ENCODE data around the gene HUNK. TPM values are rescaled to one million over a fixed set of nuclear protein-coding genes. Genes with fewer than 3 reads are reported as not detected.

The HUNK gene
- total RNA-seq, 1 donor from 2014 or later, result 0.77 TPM

DNA sequence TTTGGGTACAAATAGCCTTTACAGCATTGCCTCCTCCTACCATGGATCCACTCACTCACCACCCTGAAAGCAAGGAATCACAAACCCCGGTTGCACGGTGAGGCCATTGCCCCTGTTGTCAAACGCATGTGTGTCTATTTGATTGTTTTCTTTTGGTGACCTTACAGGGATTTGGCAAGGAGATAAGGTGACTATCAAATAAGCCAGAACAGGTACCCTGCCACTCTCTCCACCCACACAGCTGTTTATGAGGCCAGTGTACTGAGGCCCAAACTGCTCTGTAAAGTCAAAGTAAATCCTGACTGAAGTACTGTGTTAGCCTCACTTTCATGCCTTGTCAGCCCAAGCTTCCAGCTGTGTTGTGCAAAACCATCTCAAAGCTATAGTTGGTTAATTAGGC, 136.4 kb downstream of the HUNK start:
- no peaks in the 10 kb centered on the region for H3K9me3 ChIP-seq (ENCODE audit: insufficient read depth, low read depth, low read length)
- H3K79me2 ChIP-seq (ENCODE audit: insufficient read depth, low read length), result no peaks in the 10 kb centered on the region
- Mint-ChIP-seq H3K27me3 (ENCODE audit: low read depth, unreplicated experiment) (no peaks in the 10 kb centered on the region), H3K36me3 (ENCODE audit: low read depth, unreplicated experiment) (no peaks in the 10 kb centered on the region), H3K9me3 (ENCODE audit: unreplicated experiment) (peaks cover 8% of the 10 kb centered on the region), H3K27ac (ENCODE audit: unreplicated experiment) (no peak overlapping the region), H3K4me3 (ENCODE audit: unreplicated experiment) (no peak overlapping the region), H3K4me1 (ENCODE audit: low read depth, unreplicated experiment) (peaks cover 3% of the 10 kb centered on the region)
- no peak overlapping the region for H3K27ac ChIP-seq (ENCODE audit: low read depth, low read length)
- H3K9ac ChIP-seq (ENCODE audit: low read length), result no peak overlapping the region
- H4K20me1 ChIP-seq (ENCODE audit: insufficient read depth, low read length), result no peaks in the 10 kb centered on the region
- FAIRE-seq (no peak), DNase-seq (ENCODE audit: low read depth) (no peak)
- no peak for TF ChIP-seq EZH2 (IDR thresholded peaks at IDR 0.05; ENCODE audit: insufficient read depth, low read length)
- no peak for TF ChIP-seq CTCF (IDR thresholded peaks at IDR 0.05; ENCODE audit: insufficient read depth, low read depth, low read length)
- H3K4me3 ChIP-seq (ENCODE audit: insufficient read depth, low read depth, low read length), result no peak overlapping the region
- peaks cover 4% of the 10 kb centered on the region for H3K4me1 ChIP-seq (ENCODE audit: insufficient read depth, low read length)
- H2AFZ ChIP-seq (ENCODE audit: low read depth, low read length), result no peak overlapping the region
- H3K4me2 ChIP-seq (ENCODE audit: low read length), result no peak overlapping the region
- H3K27me3 ChIP-seq (ENCODE audit: insufficient read depth, low read length), result no peaks in the 10 kb centered on the region
- H3K36me3 ChIP-seq (ENCODE audit: insufficient read depth, low read length), result no peaks in the 10 kb centered on the region

DNA sequence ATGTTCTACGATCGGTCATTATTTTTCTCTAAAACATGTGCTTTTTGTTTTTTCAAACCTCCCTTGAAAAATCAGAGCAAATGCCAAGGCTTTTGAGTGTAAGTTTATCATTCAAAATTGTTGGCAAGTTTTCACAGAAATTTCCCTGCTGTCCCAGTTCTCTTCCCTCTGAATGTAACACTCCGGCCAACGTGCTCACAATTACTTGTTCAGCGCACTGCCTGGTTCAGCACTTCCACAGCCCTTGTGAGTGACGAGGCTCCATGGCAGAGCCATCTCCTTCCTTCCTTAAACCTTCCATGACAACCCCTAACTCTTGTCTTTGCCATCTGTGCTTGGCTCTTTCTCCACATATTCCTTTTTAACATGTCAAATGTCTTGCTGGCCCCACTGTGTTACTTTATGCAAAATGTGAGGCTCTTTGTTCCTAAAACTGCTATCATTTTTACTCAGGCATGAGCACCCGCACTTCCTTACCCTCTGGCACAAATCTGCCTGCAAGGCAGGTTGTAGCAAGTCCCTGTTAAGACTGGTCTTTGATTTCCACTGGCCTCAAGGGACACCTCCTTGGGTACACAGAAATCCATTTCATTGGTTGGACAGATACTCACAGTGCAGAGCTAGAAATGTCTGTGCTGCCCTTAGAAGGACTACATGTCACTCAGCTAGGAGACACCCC, 142.8 kb downstream of the HUNK start:
- Mint-ChIP-seq H3K27me3 (ENCODE audit: low read depth, unreplicated experiment) (no peaks in the 10 kb centered on the region), H3K4me3 (ENCODE audit: unreplicated experiment) (no peak overlapping the region), H3K4me1 (ENCODE audit: low read depth, unreplicated experiment) (no peaks in the 10 kb centered on the region), H3K36me3 (ENCODE audit: low read depth, unreplicated experiment) (no peaks in the 10 kb centered on the region), H3K9me3 (ENCODE audit: unreplicated experiment) (peaks cover 3% of the 10 kb centered on the region), H3K27ac (ENCODE audit: unreplicated experiment) (no peak overlapping the region)
- Histone ChIP-seq H2AFZ (ENCODE audit: low read depth, low read length) (no peak overlapping the region), H3K9ac (ENCODE audit: low read length) (no peak overlapping the region), H4K20me1 (ENCODE audit: insufficient read depth, low read length) (no peaks in the 10 kb centered on the region), H3K9me3 (ENCODE audit: insufficient read depth, low read depth, low read length) (no peaks in the 10 kb centered on the region), H3K4me1 (ENCODE audit: insufficient read depth, low read length) (no peaks in the 10 kb centered on the region), H3K4me3 (ENCODE audit: insufficient read depth, low read depth, low read length) (no peak overlapping the region), H3K36me3 (ENCODE audit: insufficient read depth, low read length) (no peaks in the 10 kb centered on the region), H3K27me3 (ENCODE audit: insufficient read depth, low read length) (peaks cover 2% of the 10 kb centered on the region), H3K27ac (ENCODE audit: low read depth, low read length) (no peak overlapping the region), H3K79me2 (ENCODE audit: insufficient read depth, low read length) (no peaks in the 10 kb centered on the region), H3K4me2 (ENCODE audit: low read length) (no peak overlapping the region)
- FAIRE-seq, result no peak
- TF ChIP-seq EZH2 (IDR thresholded peaks at IDR 0.05; ENCODE audit: insufficient read depth, low read length), result no peak
- TF ChIP-seq CTCF (IDR thresholded peaks at IDR 0.05; ENCODE audit: insufficient read depth, low read depth, low read length), result no peak
- DNase-seq (ENCODE audit: low read depth), result no peak

- H3K4me2 ChIP-seq (ENCODE audit: low read length), result no peak overlapping the region
- TF ChIP-seq CTCF (IDR thresholded peaks at IDR 0.05; ENCODE audit: insufficient read depth, low read depth, low read length), result no peak
- FAIRE-seq, result no peak
Measured at GRCh38 chr21:32018381-32018780, 145.6 kb downstream of the HUNK start.

More at GRCh38 chr21:32018381-32018780, 145.6 kb downstream of the HUNK start:
- Histone ChIP-seq H3K9ac (ENCODE audit: low read length) (no peak overlapping the region), H3K27me3 (ENCODE audit: insufficient read depth, low read length) (peaks cover 2% of the 10 kb centered on the region), H3K79me2 (ENCODE audit: insufficient read depth, low read length) (no peaks in the 10 kb centered on the region), H3K27ac (ENCODE audit: low read depth, low read length) (no peak overlapping the region), H3K4me1 (ENCODE audit: insufficient read depth, low read length) (no peaks in the 10 kb centered on the region), H3K4me3 (ENCODE audit: insufficient read depth, low read depth, low read length) (no peak overlapping the region), H4K20me1 (ENCODE audit: insufficient read depth, low read length) (no peaks in the 10 kb centered on the region), H2AFZ (ENCODE audit: low read depth, low read length) (no peak overlapping the region), H3K9me3 (ENCODE audit: insufficient read depth, low read depth, low read length) (no peaks in the 10 kb centered on the region), H3K36me3 (ENCODE audit: insufficient read depth, low read length) (no peaks in the 10 kb centered on the region)
- Mint-ChIP-seq H3K4me3 (ENCODE audit: unreplicated experiment) (no peak overlapping the region), H3K9me3 (ENCODE audit: unreplicated experiment) (no peaks in the 10 kb centered on the region), H3K27ac (ENCODE audit: unreplicated experiment) (no peak overlapping the region), H3K27me3 (ENCODE audit: low read depth, unreplicated experiment) (no peaks in the 10 kb centered on the region), H3K4me1 (ENCODE audit: low read depth, unreplicated experiment) (no peaks in the 10 kb centered on the region), H3K36me3 (ENCODE audit: low read depth, unreplicated experiment) (no peaks in the 10 kb centered on the region)
- no peak for DNase-seq (ENCODE audit: low read depth)

Data from astrocyte (in vitro differentiated cells and primary cell).